H9 (cell line): ENCODE results near the gene TAS2R46. TPM values are rescaled to one million over a fixed set of nuclear protein-coding genes. Genes with fewer than 3 reads are reported as not detected.
A peak's percentile ranks its signal among the peaks of the same experiment; 100 is the strongest.
"Not testable (repeated sequence)": the region's sequence is repeated elsewhere in the genome, so short reads cannot be mapped to it uniquely, and the experiment has no call there.

Experiments used
- DNase-seq: peaks from one replicate; pipeline ENCODE4 v3.0.0-alpha.2; 2017
- H2AFZ ChIP-seq: one replicate; pipeline ENCODE4 v1.6.1; 2013; ENCODE audit warnings: mild to moderate bottlenecking, low read length, control low read depth, moderate library complexity
- H2AK5ac ChIP-seq: 2 replicates; pipeline ENCODE4 v1.6.1; 2013; ENCODE audit warnings: low read length, control low read depth, mixed read lengths; ENCODE audit not compliant: insufficient read length
- H2BK120ac ChIP-seq: one replicate; pipeline ENCODE4 v1.6.1; 2013; ENCODE audit warnings: low read depth, mild to moderate bottlenecking, low read length, control low read depth, inconsistent platforms; ENCODE audit not compliant: poor library complexity, severe bottlenecking
- H2BK12ac ChIP-seq: 2 replicates; pipeline ENCODE4 v1.6.1; 2013; ENCODE audit warnings: low read length, control low read depth, mixed read lengths, low read depth; ENCODE audit not compliant: insufficient read length
- H2BK15ac ChIP-seq: 2 replicates; pipeline ENCODE4 v1.6.1; 2013; ENCODE audit warnings: low read depth, low read length, control low read depth
- H2BK20ac ChIP-seq: one replicate; pipeline ENCODE4 v1.6.1; 2013; ENCODE audit warnings: low read depth, mild to moderate bottlenecking, low read length, control low read depth, inconsistent platforms; ENCODE audit not compliant: poor library complexity, severe bottlenecking
- H2BK5ac ChIP-seq: 2 replicates; pipeline ENCODE4 v1.6.1; 2013; ENCODE audit warnings: low read length, control low read depth, mixed read lengths; ENCODE audit not compliant: insufficient read length
- H3K14ac ChIP-seq: 2 replicates; pipeline ENCODE4 v1.6.1; 2013; ENCODE audit warnings: low read length, control low read depth; ENCODE audit not compliant: insufficient read depth
- H3K18ac ChIP-seq: 2 replicates; pipeline ENCODE4 v1.6.1; 2013; ENCODE audit warnings: low read depth, mild to moderate bottlenecking, mixed read lengths, low read length, control low read depth; ENCODE audit not compliant: insufficient read length
- H3K23ac ChIP-seq: 2 replicates; pipeline ENCODE4 v1.6.1; 2013; ENCODE audit warnings: low read length, control low read depth, mixed read lengths, low read depth; ENCODE audit not compliant: insufficient read length
- H3K23me2 ChIP-seq: 2 replicates; pipeline ENCODE4 v1.6.1; 2013; ENCODE audit warnings: low read depth, mild to moderate bottlenecking, mixed read lengths, low read length, control low read depth; ENCODE audit not compliant: insufficient read length, poor library complexity, severe bottlenecking
- H3K27ac ChIP-seq: 2 replicates; pipeline ENCODE4 v1.5.1; 2013; ENCODE audit warnings: low read length, control low read depth, mixed read lengths, low read depth; ENCODE audit not compliant: insufficient read length
- H3K27me3 ChIP-seq: 2 replicates; pipeline ENCODE4 v1.6.1; 2013; ENCODE audit warnings: low read length, control low read depth, inconsistent platforms; ENCODE audit not compliant: insufficient read depth
- H3K4ac ChIP-seq: 2 replicates; pipeline ENCODE4 v1.6.1; 2013; ENCODE audit warnings: low read depth, mild to moderate bottlenecking, control low read depth, inconsistent platforms, low read length, moderate library complexity
- H3K4me1 ChIP-seq: 2 replicates; pipeline ENCODE4 v1.6.1; 2013; ENCODE audit warnings: low read length, control low read depth, inconsistent platforms; ENCODE audit not compliant: insufficient read depth
- H3K4me2 ChIP-seq: 2 replicates; pipeline ENCODE4 v1.6.1; 2013; ENCODE audit warnings: low read length, control low read depth, mixed read lengths; ENCODE audit not compliant: insufficient read length, insufficient read depth
- H3K56ac ChIP-seq: 2 replicates; pipeline ENCODE4 v1.6.1; 2013; ENCODE audit warnings: low read depth, mild to moderate bottlenecking, mixed read lengths, low read length, control low read depth; ENCODE audit not compliant: insufficient read length
- H3K79me1 ChIP-seq: 2 replicates; pipeline ENCODE4 v1.6.1; 2013; ENCODE audit warnings: low read depth, mild to moderate bottlenecking, moderate library complexity, low read length, control low read depth, inconsistent platforms; ENCODE audit not compliant: insufficient read depth, poor library complexity, severe bottlenecking
- H3K79me2 ChIP-seq: 2 replicates; pipeline ENCODE4 v1.6.1; 2013; ENCODE audit warnings: low read length, control low read depth, inconsistent platforms; ENCODE audit not compliant: insufficient read depth
- H3K9ac ChIP-seq: 2 replicates; pipeline ENCODE4 v1.6.1; 2013; ENCODE audit warnings: low read length, control low read depth, mixed read lengths; ENCODE audit not compliant: insufficient read length; ENCODE audit errors: extremely low read depth
- H3K9me3 ChIP-seq: one replicate; pipeline ENCODE4 v1.6.1; 2013; ENCODE audit warnings: low read depth, low read length, inconsistent platforms; ENCODE audit not compliant: control insufficient read depth
- H3T11ph ChIP-seq: one replicate; pipeline ENCODE4 v1.6.1; 2013; ENCODE audit warnings: mild to moderate bottlenecking, low read length, control low read depth, inconsistent platforms
- H4K20me1 ChIP-seq: one replicate; pipeline ENCODE4 v1.6.1; 2013; ENCODE audit not compliant: control insufficient read depth, insufficient read length, insufficient read depth
- H4K5ac ChIP-seq: 2 replicates; pipeline ENCODE4 v1.6.1; 2013; ENCODE audit warnings: low read depth, mild to moderate bottlenecking, mixed read lengths, low read length, control low read depth; ENCODE audit not compliant: insufficient read length
- H4K8ac ChIP-seq: replicated peaks from 2 replicates; pipeline ENCODE4 v1.6.1; 2013; ENCODE audit warnings: low read length, control low read depth, mixed read lengths, low read depth; ENCODE audit not compliant: insufficient read length
- H4K91ac ChIP-seq: 2 replicates; pipeline ENCODE4 v1.6.1; 2013; ENCODE audit warnings: low read depth, mild to moderate bottlenecking, moderate library complexity, mixed read lengths, low read length, control low read depth; ENCODE audit not compliant: insufficient read length
- H3K27ac Mint-ChIP-seq, 3 experiments: 2 replicates in 2 of 3; 3 replicates in 1 of 3; pipeline ENCODE4 v1.8.0; 2020 to 2021; ENCODE audit warnings: mixed read lengths in 3 of 3, mild to moderate bottlenecking in 1 of 3, moderate library complexity in 1 of 3
- H3K27me3 Mint-ChIP-seq: 2 replicates; pipeline ENCODE4 v1.8.0; 2021; ENCODE audit warnings: low read depth, mild to moderate bottlenecking, moderate library complexity, mixed read lengths
- H3K36me3 Mint-ChIP-seq, 3 experiments: 2 replicates in 2 of 3; 3 replicates in 1 of 3; pipeline ENCODE4 v1.8.0; 2020 to 2021; ENCODE audit warnings: low read depth in 3 of 3, mixed read lengths in 3 of 3; ENCODE audit not compliant: insufficient read depth in 1 of 3
- H3K4me1 Mint-ChIP-seq, 2 experiments: 2 replicates each; pipeline ENCODE4 v1.8.0; 2020; ENCODE audit warnings: mixed read lengths in 2 of 2
- H3K4me3 Mint-ChIP-seq, 2 experiments: 2 replicates in 1 of 2; 3 replicates in 1 of 2; pipeline ENCODE4 v1.8.0; 2020 to 2021; ENCODE audit warnings: mild to moderate bottlenecking in 2 of 2, mixed read lengths in 2 of 2, moderate library complexity in 1 of 2
- H3K9me3 Mint-ChIP-seq, 2 experiments: 2 replicates in 1 of 2; 3 replicates in 1 of 2; pipeline ENCODE4 v1.8.0; 2020; ENCODE audit warnings: mild to moderate bottlenecking in 2 of 2, mixed read lengths in 2 of 2, moderate library complexity in 1 of 2
- whole genome bisulfite sequencing: extraction: QIAGEN DNeasy Blood & Tissue Kit; methylation state at CpG from one replicate; pipeline ENCODE4 v1.1.7; 2013; ENCODE audit warnings: missing lambda C conversion rate, low lambda C conversion rate, mixed read lengths; ENCODE audit not compliant: insufficient read length; ENCODE audit errors: extremely low coverage; 5-methylcytosine and 5-hydroxymethylcytosine counted together
- long read RNA-seq: library from polyadenylated mRNA; unstranded; transcript quantifications from one replicate; pipeline ENCODE4 v2.0.0, GENCODE V29; 2020
- total RNA-seq: library from RNA; stranded (reverse); gene quantifications from 2 replicates; pipeline ENCODE4 v1.2.1, GENCODE V29; 2021

Gene TAS2R46, protein sequence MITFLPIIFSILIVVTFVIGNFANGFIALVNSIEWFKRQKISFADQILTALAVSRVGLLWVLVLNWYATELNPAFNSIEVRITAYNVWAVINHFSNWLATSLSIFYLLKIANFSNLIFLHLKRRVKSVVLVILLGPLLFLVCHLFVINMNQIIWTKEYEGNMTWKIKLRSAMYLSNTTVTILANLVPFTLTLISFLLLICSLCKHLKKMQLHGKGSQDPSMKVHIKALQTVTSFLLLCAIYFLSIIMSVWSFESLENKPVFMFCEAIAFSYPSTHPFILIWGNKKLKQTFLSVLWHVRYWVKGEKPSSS
- total RNA-seq = 0.88 and 1.2 TPM in 2 replicates
- long read RNA-seq = 0 reads

- not testable (repeated sequence) for H3K56ac ChIP-seq, H2BK15ac ChIP-seq, H3K27me3 ChIP-seq, H4K20me1 ChIP-seq, H3K9ac ChIP-seq, H3K27me3 Mint-ChIP-seq, H2AK5ac ChIP-seq, H3K4me2 ChIP-seq, H3K9me3 Mint-ChIP-seq, H4K91ac ChIP-seq, H3K4me1 ChIP-seq, H3K9me3 ChIP-seq, H3T11ph ChIP-seq, H2BK5ac ChIP-seq, H3K23ac ChIP-seq, H3K36me3 Mint-ChIP-seq, H2BK12ac ChIP-seq, H3K4me1 Mint-ChIP-seq, H4K8ac ChIP-seq, H3K79me2 ChIP-seq, H3K79me1 ChIP-seq, H4K5ac ChIP-seq, H2AFZ ChIP-seq, H2BK120ac ChIP-seq, H3K23me2 ChIP-seq, H3K27ac ChIP-seq, DNase-seq, H3K14ac ChIP-seq, H3K4me3 Mint-ChIP-seq, H3K18ac ChIP-seq, H3K4ac ChIP-seq, H2BK20ac ChIP-seq
- H3K27ac Mint-ChIP-seq = peak within 1 kb of the TSS in 1 of 3 experiments; percentile 14; a peak in 1 of 7 replicates
- no CpG with 5 or more reads among the region's 1 CpG for WGBS
These were observed at the start of gene TAS2R46 for GRCh38 chr12:11062194-11062593. TAS2R46 (minus strand) TSS chr12:11062294; CDS start chr12:11062294, 0 bp downstream.

GRCh38 chr12:11111213-11111612 lies 49.1 kb upstream of the TAS2R46 start:
- not testable (repeated sequence) for H4K8ac ChIP-seq, H2BK15ac ChIP-seq, H3K4me3 Mint-ChIP-seq, H2BK20ac ChIP-seq, H3K9ac ChIP-seq, H4K20me1 ChIP-seq, H2AK5ac ChIP-seq, H3K14ac ChIP-seq, H3K4me1 Mint-ChIP-seq, H4K91ac ChIP-seq, H2BK5ac ChIP-seq, H2AFZ ChIP-seq, H3K9me3 ChIP-seq, H3K27ac ChIP-seq, DNase-seq, H3K79me1 ChIP-seq, H3K27me3 Mint-ChIP-seq, H3T11ph ChIP-seq, H2BK12ac ChIP-seq, H3K4me2 ChIP-seq, H3K79me2 ChIP-seq, H3K4me1 ChIP-seq, H3K27me3 ChIP-seq, H3K23me2 ChIP-seq, H3K56ac ChIP-seq, H2BK120ac ChIP-seq, H3K23ac ChIP-seq, H4K5ac ChIP-seq, H3K27ac Mint-ChIP-seq, H3K18ac ChIP-seq, H3K4ac ChIP-seq
- Mint-ChIP-seq H3K9me3 (peaks cover 30 to 46% of the 10 kb centered on the region in 2 experiments), H3K36me3 (peaks cover 73 to 81% (median 77%) of the 10 kb centered on the region in 3 experiments)
- no CpG with 5 or more reads among the region's 1 CpG for WGBS
